A673 (cell line): ENCODE measurements around the gene MEA1. TPM values are rescaled to one million over a fixed set of nuclear protein-coding genes. Genes with fewer than 3 reads are reported as not detected.

Experiments used
- BruUV-seq: library from RNA; stranded (reverse); fragments of 400-500 nt; replicated peaks from 2 replicates; lab custom pipeline; 2021; lab: Mats Ljungman, UMichigan
- CTCF ChIA-PET: fragments of 300-600 bp; sonication (Branson Sonifier 250); formaldehyde crosslinking; loops from one replicate; lab custom pipeline; 2022; ENCODE audit warnings: antibody characterized with exemption; lab: Charles Lee
- POLR2A ChIA-PET: fragments of 300-600 bp; sonication (Branson Sonifier 250); formaldehyde crosslinking; loops from one replicate; lab custom pipeline; 2022; ENCODE audit warnings: antibody characterized with exemption; ENCODE audit not compliant: low non-redundant PET; lab: Charles Lee
- DNase-seq: peaks from one replicate; pipeline ENCODE4 v3.0.0-alpha.2; 2015; ENCODE audit warnings: low spot score
- H3K27ac ChIP-seq: fragments of 200-600 bp; sonication (generic); 2 replicates; pipeline ENCODE4 v1.5.1; 2016; ENCODE audit warnings: mixed run types, low read depth, mild to moderate bottlenecking, mixed read lengths, antibody characterized with exemption, low read length; ENCODE audit not compliant: poor library complexity, severe bottlenecking
- H3K27me3 ChIP-seq: fragments of 200-600 bp; sonication (generic); replicated peaks from 2 replicates; pipeline ENCODE4 v1.6.1; 2017; ENCODE audit warnings: mixed run types, low read depth, mild to moderate bottlenecking, mixed read lengths, antibody characterized with exemption, low read length; ENCODE audit not compliant: insufficient read depth, poor library complexity
- H3K36me3 ChIP-seq: fragments of 200-600 bp; sonication (generic); 2 replicates; pipeline ENCODE4 v1.6.1; 2016; ENCODE audit warnings: mixed run types, mild to moderate bottlenecking, mixed read lengths, antibody characterized with exemption, low read length; ENCODE audit not compliant: insufficient read depth, poor library complexity, severe bottlenecking
- H3K4me1 ChIP-seq: fragments of 200-600 bp; sonication (generic); 2 replicates; pipeline ENCODE4 v1.6.1; 2017; ENCODE audit warnings: mixed run types, mild to moderate bottlenecking, mixed read lengths, antibody characterized with exemption, low read length; ENCODE audit not compliant: insufficient read depth, poor library complexity, severe bottlenecking
- H3K4me3 ChIP-seq: fragments of 200-600 bp; sonication (generic); 2 replicates; pipeline ENCODE4 v1.5.1; 2016; ENCODE audit warnings: low read depth, mixed run types, mild to moderate bottlenecking, mixed read lengths, low read length; ENCODE audit not compliant: poor library complexity, severe bottlenecking
- H3K9me3 ChIP-seq: fragments of 200-600 bp; sonication (generic); 2 replicates; pipeline ENCODE4 v1.6.1; 2016; ENCODE audit warnings: mixed run types, low read depth, mild to moderate bottlenecking, mixed read lengths, antibody characterized with exemption, low read length; ENCODE audit not compliant: poor library complexity, severe bottlenecking
- CTCF ChIP-seq: fragments of 300-800, 200-600 bp; sonication (generic); conservative IDR thresholded peaks from 2 replicates; pipeline ENCODE4 v1.5.1; 2017; ENCODE audit warnings: low read depth, mild to moderate bottlenecking, antibody characterized with exemption, low read length, moderate library complexity, mixed read lengths
- EZH2 ChIP-seq: fragments of 200-600 bp; sonication (generic); IDR thresholded peaks from 2 replicates; pipeline ENCODE4 v1.6.1; 2017; ENCODE audit warnings: borderline replicate concordance, low read depth, mild to moderate bottlenecking, mixed read lengths, antibody characterized with exemption, low read length; ENCODE audit not compliant: poor library complexity, severe bottlenecking
- intact Hi-C: fragments of 100-400 bp; cut with micrococcal nuclease; formaldehyde crosslinking; loops from one replicate; pipeline ENCODE4 v1.10.0; 2022; ENCODE audit not compliant: unreplicated experiment
- total RNA-seq: library from RNA; stranded (reverse); gene quantifications from 2 replicates; pipeline ENCODE4 v1.2.3, GENCODE V29; 2021

Gene MEA1
- total RNA-seq, 1 experiment from 2014 or later: 125 TPM

DNA sequence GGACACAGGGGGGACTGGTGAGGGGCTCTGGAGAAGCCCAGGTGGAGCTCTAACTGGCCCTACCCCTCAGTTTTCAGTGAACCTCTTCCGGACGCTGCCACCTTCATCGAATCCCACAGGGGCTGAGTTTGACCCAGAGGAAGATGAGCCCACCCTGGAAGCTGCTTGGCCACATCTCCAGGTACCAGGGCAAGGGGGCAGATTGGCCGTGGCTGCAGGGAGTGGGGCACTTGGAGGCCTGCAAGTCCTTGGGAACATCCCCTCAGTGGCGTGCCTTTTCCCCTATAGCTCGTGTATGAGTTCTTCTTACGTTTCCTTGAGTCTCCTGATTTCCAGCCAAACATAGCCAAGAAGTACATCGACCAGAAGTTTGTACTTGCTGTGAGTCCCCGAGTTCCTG is 6.6 kb downstream of the MEA1 start:
- POLR2A ChIA-PET: interaction anchor here (0.7 kb wide), 1 partner anchor 118 kb away, joined by 3 read pairs; no protein-coding TSS in a partner anchor
- TF ChIP-seq CTCF (no peak), EZH2 (no peak)
- H3K4me3 ChIP-seq: no peak overlapping the region
- H3K4me1 ChIP-seq: no peaks in the 10 kb centered on the region
- intact Hi-C loops: no loop called here
- H3K27me3 ChIP-seq: no peaks in the 10 kb centered on the region
- no peak for DNase-seq
- no peaks in the 10 kb centered on the region for H3K9me3 ChIP-seq
- CTCF ChIA-PET: interaction anchor here (0.5 kb wide), 1 partner anchor 149 kb away, joined by 5 read pairs; no protein-coding TSS in a partner anchor
- no peak overlapping the region for H3K27ac ChIP-seq
- H3K36me3 ChIP-seq: peaks cover 52% of the 10 kb centered on the region
- BruUV-seq: no TSS peak

DNA sequence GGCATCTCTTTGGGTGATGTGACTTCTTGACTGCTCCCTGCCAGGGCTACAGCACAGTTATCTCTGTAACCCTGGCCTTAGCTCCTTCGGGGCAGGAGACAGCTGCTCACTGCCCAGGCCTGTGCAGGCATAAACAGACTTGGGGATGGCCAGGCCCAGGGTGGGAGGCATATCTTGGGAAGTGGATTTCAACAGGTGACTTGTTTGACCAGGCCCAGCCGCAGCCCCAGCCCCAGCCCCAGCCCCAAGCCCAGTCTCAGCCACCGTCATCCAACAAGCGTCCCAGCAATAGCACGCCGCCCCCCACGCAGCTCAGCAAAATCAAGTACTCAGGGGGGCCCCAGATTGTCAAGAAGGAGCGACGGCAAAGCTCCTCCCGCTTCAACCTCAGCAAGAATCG is 7.5 kb downstream of the MEA1 start:
- no peak for DNase-seq
- Histone ChIP-seq H3K27me3 (no peaks in the 10 kb centered on the region), H3K27ac (no peak overlapping the region), H3K4me1 (no peaks in the 10 kb centered on the region), H3K36me3 (peaks cover 44% of the 10 kb centered on the region), H3K9me3 (no peaks in the 10 kb centered on the region), H3K4me3 (no peak overlapping the region)
- intact Hi-C loops: no loop called here
- TF ChIP-seq CTCF (no peak), EZH2 (no peak)
- CTCF ChIA-PET: interaction anchor here (0.5 kb wide), 1 partner anchor 1398 kb away, joined by 4 read pairs; no protein-coding TSS in a partner anchor
- POLR2A ChIA-PET: interaction anchor here (0.7 kb wide), 1 partner anchor 118 kb away, joined by 3 read pairs; no protein-coding TSS in a partner anchor
- no TSS peak for BruUV-seq

DNA sequence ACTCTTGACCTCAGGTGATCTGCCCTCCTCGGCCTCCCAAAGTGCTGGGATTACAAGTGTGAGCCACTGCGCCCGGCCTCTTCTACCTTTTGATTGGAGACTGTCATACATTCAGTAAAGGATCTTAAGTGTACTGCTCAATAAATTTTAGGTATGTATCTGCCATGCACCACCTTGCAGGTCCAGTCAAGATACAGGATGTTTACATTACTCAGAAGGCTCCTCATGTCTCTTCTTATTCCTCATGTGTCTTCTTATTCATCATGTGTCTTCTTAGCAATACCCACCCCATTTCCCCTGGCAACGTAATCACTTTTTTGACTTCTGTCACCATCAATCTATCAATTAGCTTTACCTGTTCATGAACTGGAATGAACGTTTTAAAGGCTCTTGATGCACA is 7.9 kb downstream of the MEA1 start:
- Histone ChIP-seq H3K4me1 (no peaks in the 10 kb centered on the region), H3K27ac (no peak overlapping the region), H3K9me3 (no peaks in the 10 kb centered on the region), H3K27me3 (no peaks in the 10 kb centered on the region), H3K4me3 (no peak overlapping the region), H3K36me3 (peaks cover 40% of the 10 kb centered on the region)
- TF ChIP-seq CTCF: no peak
- TF ChIP-seq EZH2: no peak
- CTCF ChIA-PET: no interaction called here
- POLR2A ChIA-PET: no interaction called here
- intact Hi-C loops: no loop called here
- DNase-seq: no peak
- no TSS peak for BruUV-seq
